Forelimb muscle (tissue), 1 donor: Measurements from ENCODE around the gene CGGBP1. TPM values are rescaled to one million over a fixed set of nuclear protein-coding genes. Genes with fewer than 3 reads are reported as not detected.
A peak's percentile ranks its signal among the peaks of the same experiment; 100 is the strongest.

Experiments
- DNase-seq: peaks from one replicate; pipeline ENCODE4 v3.0.0-alpha.2; 2013; ENCODE audit warnings: low read depth
- polyA plus RNA-seq: library from polyadenylated mRNA; unstranded; fragments of 120-200 nt; gene quantifications from one replicate; pipeline ENCODE4 v1.2.1, GENCODE V29; 2013; ENCODE audit not compliant: insufficient read length

Gene CGGBP1, protein sequence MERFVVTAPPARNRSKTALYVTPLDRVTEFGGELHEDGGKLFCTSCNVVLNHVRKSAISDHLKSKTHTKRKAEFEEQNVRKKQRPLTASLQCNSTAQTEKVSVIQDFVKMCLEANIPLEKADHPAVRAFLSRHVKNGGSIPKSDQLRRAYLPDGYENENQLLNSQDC
- polyA plus RNA-seq = 81.1 TPM

DNA sequence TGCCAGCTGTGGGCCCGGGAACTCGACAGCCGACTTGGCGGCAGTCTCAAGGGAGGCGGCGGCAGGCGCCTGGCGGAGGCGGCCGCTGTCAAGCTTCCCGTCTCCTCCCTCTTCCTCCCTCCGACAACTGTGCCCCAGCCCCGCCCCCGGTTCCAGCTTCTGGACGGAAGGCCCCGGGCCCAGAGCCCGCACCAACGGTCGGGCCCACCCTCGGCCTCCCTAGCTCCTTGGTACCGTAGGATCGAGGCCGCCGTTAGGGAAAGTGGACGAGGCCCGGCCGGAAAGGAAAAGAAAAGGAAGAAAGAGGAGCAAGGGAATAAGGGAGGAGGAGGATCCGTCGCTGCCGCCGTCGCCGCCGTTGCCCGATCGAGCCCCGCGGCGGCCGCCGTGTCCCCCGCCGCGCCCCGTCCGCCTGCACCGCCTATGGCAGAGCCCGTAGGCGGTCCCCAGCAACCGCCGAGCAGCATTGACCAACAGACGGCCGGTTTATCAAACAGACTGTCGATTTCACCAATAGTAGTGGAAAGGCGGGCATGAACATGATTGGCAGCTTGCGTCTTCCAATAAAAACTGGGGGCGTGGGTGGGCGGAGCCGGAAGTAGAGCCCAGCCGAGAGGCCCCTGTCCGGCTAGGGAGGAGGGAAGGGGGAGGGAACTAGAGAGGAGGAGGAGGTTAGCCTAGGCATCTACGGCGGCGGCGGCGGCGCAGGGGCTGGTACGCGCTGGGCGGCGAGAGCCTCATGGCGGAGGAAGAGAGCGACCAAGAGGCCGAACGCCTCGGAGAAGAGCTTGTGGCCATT is at the start of gene CGGBP1, which contains the start of gene ZNF654:
CGGBP1 (minus strand) TSS at position 425 of the 799 bp plus-strand sequence. CDS start 3,029 bp downstream, outside the sequence.
ZNF654 (plus strand) TSS at position 675 of the 799 bp plus-strand sequence; CDS start at position 740, 65 bp downstream.
- DNase-seq = peak; percentile 96

DNA sequence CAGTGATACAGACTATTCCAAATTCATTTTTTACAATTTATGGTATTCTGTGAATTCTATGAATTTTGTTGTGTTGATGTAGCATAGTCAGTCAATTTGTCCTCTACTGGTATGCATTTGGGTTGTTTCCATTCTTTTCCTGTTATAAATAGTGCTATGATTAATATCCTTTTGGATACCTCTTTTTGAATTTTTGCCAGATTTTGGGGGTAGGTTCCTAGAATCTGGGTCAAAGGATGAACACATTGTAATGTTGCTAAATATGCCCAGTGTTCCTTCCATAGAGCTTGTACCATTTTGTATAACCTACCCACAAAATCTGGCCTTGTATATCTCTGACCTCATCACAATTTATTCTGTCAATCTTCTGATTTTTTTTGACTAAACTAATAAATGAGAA is 46.5 kb upstream of the CGGBP1 start:
- no peak for DNase-seq

DNA sequence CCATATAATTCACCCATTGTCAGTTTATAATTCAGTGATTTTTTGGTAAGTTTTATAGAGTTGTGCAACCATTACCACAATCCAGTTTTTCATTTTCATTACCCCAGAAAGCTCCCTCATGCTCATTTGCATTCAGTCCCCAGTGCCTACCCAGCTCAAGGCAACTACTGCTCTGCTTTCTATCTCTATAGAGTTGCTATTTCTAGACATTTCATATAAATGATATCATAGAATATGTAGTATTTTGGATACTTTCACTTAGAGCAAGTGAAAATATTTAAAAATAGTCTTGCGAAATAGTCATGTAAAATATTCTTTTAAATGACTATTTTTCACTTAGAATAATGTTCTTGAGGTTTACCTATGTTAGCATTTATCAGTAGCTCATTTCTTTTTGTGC is 42.3 kb upstream of the CGGBP1 start:
- DNase-seq = no peak

DNA sequence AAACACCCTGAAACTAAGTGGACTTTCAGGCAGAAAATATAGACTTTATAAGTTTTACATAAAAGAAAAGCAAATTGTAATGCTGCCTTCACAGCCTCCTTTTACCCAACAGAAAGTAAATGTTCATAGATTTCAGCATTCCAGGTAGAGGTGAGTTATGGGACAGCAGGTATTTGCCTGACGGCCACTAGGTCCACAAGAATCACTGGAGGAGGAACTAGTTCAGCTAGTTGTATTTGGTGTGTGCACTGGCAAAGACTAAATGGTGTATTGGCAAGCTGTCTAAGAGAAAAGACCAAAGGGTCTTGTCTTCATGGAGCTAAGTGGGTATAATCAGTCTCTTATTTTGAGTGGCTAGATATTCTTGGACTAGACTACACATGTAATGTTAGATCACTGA is 34.5 kb upstream of the CGGBP1 start:
- DNase-seq = no peak

DNA sequence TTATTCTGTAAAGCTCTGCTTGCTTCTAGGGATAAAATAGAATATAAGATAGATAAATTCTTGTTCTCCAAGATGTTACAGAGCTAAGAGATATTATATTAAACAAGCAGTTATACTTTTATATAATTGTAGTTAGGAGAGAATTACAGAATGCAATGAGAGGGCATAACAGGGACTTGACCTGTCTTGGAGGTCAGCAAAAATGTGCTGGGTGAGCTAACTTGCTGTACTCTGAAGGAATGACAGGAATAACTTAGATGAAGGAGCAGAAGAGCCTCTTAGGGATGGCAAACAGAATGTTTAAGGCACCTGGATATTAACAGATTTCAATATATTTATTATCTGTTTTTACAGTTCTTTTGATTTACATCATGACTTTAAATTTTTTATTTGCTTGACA is 33.5 kb upstream of the CGGBP1 start:
- no peak for DNase-seq

DNA sequence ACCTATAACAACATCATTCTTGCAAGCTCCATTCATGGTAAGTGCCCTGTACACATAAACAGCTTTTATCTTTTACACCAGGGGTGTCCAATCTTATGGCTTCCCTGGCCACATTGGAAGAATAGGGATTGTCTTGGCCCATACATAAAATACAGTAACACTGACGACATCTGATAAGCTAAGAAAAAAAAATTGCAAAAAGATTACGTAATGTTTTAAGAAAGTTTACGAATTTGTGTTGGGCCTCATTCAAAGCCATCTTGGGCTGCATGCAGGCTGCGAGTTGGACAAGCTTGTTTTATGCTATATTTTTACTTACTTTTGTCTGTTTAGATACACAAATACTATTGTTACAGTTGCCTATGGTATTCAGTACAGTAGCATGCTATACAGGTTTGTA is 31.9 kb upstream of the CGGBP1 start:
- no peak for DNase-seq

DNA sequence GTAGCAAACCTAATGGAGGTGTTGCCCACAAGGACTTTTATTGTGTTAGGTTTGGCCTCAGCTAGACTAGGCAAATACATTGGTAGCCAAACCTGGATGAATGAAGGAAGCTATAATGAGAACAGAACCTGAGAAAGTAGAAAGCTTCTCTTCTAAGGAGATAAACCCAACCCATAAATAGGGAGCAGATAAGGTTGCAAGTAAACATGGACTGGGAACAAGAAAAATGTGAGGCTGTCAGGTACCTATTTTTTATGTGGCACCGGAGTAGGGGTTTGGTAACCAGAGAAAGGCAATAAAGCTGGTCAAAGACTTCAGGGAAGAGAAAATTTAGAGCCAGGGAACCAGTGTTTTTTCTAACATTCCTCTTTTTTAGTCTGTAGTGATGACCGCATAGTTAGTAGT is 25.3 kb upstream of the CGGBP1 start:
- DNase-seq = no peak

DNA sequence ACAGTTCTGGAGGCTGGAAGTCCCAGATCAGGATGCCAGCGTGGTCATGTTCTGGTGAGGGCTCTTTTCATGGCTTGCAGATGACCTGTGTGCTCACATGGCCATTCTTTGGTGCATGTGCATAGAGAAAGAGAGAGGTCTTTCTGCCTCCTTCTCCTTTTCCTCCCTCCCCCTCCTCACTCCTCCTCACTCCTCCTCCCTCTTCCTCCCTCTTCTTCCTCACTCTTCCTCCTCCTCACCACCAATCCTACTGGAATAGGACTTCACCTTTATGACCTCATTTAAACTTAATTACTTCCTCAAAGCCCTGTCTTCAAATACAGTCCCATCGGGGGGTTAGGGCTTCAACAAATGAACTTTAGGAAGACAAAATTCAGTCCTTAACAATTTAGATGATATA is 24.0 kb upstream of the CGGBP1 start:
- DNase-seq = no peak

DNA sequence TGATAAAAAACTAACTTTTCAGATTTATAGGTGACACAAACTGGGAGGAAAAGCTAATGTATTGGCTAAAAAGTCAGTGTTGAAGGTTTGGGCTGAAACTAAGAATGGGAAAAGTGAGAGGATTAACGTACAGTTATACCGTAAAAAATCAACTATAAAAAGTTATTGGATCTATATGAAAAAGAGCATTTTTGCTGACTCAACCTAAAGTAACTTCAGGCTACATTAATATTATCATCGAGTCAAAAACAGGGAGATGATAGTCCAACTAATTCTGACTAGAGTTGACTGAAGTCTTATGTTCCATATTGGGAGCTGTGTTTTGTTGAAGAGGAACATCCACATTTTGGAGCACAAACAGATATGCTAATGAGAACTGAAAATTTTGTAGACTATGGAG is 20.1 kb upstream of the CGGBP1 start:
- no peak for DNase-seq

DNA sequence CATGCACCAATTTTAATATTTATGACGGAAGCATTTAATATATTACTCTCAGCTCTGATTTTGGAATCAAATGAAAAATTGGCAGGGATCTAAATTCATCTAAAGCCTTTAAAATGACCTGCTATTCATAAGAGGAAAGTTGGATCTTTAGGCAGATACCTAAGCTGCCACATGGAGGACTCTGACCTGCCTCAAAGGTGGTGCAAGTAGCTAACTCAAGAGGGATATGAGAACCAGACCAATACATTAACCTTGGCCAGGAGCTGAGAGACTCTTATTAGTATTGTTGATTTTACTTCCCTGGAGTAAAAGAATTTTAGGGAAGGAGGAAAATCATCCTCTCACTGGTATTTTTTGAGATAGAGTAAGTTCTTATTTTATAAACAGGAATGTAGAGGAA is 17.9 kb upstream of the CGGBP1 start:
- no peak for DNase-seq

DNA sequence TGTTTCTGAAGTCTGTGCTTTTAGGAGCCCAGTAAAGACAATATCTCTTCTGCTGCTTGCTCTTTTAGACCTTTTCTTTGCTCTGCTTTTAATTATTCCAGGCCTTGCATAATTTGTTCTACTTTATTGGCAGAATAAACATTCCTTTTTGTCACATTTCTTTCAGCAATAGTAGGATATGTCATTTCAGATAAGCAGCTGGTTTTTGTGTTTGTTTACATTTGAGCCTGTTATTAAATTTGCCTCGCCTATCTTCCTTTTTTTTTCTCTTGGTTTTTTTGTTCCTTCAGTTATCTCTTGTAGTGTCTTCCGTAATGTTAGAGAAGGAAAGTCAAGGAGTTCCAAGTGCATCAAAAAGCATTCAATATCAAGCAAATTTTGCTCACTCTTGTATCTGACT is 16.7 kb upstream of the CGGBP1 start:
- DNase-seq = no peak

DNA sequence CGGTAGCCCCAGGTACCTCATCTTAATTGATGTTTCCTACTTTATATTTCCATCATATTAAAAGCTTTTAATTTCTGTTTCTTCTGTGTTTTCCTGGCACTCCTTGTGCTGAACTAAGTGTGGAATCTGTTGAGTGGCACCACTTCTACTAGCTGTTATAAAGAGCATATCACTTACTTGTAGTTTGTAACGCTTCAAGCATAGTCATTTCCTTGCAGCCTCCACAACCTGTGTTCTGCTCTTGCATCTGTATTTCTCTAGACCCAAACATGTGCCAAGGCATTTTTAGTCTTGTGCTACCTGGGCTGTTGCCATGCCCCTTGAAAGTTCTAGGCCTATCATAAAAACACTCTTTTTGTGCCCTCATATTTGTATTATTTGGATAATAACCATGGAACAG is 16.3 kb upstream of the CGGBP1 start:
- DNase-seq = no peak

DNA sequence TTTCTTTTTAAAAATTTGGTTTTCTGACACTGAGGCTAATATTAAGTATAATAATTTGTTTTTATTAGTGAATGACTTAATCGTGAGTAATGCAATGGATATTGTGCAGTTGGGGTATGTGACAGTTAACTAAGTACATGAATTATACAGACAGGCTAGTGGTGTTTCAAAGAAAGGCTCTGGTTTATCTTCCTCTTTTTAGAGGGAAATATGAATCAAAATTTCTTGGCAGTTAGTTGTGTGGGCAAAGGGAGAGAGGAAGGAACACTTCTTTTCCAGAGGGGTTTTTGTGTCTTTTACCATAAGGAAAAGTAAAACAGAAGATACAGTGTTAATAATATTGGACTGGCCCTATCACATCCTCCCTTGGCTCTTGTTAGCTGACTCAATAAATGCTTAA is 2.9 kb upstream of the CGGBP1 start:
- DNase-seq = no peak

DNA sequence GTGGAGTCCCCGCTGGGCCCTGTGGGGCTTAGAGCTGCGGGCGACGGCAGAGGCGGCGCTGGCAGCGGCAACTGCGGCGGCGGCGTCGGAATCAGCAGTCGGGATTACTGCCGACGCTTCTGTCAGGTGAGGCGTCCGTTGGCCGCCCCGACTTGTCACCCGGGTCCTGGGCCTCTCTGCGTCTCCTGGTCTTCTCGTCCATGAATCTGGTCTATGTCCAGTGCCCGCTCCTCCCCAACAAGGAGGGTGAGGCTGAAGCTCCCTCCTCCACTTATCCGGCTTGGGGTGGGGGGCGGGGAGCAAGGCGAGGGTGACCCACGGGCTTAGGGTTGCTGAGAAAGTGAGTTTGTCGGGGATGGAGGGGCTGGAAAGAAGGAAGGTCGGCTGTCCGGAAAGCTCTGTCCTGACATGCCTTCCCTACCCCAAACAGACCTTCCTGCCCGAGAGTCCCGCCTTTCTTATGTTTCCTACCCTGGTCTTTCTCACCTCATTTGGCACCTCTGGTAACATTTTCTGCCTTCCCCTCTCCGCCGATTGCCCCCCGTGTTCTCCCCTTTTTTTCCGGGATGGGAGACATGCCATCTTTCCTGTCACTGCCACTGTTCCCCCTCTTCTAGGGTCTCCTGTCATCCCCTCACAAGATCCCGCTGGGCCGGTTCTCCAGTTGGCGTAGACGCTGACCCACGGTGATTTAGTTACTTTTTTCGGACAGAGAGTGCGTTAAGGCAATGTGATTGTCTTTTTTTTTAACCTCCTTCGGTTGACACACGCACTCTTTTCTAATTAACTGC is 770 bp upstream of the CGGBP1 start:
- DNase-seq = no peak

DNA sequence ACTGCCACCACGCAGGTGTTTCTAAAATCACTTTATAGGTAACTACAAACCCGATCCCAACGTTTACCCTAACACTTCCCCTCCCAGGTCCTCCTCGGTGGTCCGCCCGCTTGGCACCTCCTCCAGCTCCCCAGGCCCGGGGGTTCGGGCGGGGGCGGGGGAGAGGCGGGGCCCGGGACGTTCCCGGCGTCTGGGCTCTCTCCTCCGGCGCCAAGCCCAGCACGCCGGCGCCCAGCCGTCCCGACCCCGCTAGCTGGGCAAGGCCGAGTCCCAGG is 562 bp downstream of the CGGBP1 start:
- DNase-seq = no peak

DNA sequence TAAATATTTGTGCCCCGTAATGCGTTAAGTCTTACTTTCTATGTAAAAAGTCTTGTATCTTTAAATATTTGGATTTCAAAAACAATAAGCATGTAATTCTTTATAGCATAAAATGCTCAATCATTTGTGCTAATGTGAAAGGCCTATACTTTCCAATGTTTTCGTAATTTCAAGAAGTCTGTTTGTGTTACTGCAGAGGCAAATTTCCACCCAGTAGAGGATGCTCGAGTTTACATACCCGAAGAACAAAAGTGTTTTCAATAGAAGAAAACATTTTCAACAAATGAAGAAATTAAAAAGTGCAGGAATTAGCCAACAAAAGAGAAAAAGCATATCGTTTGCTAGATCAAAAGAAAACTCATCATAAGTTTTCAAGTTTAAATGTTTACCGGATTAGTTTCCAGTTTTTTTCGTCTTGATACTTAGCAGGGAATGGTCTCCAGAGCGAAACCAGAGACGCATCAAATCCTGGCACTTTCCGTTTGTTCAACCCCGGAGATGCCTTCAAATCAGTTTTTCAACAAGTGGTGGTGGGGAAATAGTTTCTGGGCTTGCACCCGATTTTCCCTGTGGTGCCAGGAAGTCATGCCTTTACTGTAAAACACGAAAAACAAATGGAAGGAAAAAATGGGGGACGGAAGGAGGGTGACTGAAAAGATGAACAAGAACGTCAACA is 1.0 kb downstream of the CGGBP1 start:
- DNase-seq = no peak

DNA sequence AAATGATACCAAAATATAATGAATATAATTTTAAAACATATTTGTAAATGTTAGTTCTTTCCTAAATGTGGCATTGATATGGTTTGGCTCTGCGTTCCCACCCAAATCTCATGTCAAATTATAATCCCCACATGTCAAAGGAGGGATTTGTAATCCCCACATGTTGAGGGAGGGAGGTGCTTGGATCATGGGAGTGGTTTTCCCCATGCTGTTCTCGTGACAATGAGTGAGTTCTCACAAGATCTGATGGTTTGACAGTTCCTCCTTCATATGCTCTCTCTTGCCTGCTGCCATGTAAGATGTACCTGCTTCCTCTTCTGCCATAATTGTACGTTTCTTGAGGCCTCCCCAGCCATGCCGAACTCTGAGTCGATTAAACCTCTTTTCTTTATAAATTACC is 12.0 kb downstream of the CGGBP1 start:
- DNase-seq = no peak

DNA sequence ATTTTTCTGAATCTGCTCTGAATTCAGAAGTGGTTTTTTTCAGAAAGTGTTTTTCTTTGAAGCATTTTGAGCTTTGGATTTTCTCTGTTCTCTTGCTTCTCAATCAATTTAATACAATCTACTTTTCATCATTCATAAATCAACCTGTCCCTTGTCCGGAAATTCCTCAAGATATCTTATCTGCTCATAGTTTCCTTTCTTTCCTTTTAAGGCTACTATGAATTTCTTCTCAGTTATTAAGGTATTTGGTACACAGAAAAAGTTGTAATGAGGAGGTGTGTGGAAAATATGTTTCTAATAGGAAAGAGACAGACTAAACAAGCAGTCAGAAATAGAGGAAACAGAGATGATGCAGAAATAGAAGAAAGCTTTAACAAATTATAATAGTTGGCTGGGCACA is 14.4 kb downstream of the CGGBP1 start:
- no peak for DNase-seq

DNA sequence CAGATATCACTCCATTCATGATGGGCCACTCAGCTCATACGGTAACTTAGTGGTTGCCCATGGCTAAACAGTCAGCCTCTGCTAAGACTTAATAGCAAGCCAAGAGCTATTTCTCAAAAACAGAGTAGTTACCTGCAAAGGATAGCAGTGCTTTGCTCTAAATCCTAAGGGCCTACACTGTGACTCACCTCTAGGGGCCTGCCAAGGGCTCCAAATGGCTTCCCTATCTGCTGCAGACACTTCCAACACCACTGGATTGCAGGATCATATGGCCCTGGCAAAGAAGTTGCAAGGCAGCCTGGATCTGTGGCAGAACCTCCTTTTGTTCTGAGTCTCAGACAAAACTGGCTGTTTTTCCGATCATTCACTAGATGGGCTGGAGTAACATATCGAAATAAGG is 17.8 kb downstream of the CGGBP1 start:
- no peak for DNase-seq

DNA sequence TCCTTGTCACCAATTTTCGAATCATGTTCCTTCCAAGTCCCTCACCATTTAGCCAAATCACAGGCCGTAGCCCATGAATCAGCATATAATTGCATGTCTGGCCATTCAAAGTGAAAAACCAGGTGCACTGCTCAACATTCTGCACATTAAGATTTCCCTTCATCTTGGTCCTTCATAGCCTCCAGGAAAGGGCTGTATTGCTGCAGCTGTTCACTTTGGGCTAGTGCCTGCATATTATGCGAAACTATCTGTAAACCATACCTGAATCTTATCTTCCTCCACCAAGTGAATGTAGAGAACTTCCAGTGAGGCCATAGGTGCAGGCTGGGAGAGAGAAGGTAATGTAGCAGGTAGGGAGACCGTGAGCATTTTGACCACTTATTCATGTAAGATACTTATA is 18.3 kb downstream of the CGGBP1 start:
- DNase-seq = no peak

DNA sequence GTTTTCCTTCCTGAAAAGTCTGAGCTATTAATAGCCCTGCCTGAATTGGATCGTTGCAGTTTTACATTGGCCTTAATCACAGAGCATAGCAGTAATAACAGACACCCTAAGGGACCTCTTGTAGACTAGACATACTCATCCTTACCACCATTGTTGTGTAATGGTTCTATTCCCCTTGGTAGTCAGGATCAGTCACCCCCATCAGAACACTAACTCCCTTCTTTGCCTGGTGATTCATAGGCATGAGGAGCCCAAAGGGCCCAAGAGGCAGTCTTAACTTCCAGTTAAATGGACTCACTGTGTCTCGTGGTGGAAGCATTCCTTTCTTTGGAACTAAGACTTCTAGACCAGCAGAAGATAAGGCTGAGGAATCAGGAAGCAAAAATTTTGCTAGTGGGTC is 20.2 kb downstream of the CGGBP1 start:
- DNase-seq = no peak

DNA sequence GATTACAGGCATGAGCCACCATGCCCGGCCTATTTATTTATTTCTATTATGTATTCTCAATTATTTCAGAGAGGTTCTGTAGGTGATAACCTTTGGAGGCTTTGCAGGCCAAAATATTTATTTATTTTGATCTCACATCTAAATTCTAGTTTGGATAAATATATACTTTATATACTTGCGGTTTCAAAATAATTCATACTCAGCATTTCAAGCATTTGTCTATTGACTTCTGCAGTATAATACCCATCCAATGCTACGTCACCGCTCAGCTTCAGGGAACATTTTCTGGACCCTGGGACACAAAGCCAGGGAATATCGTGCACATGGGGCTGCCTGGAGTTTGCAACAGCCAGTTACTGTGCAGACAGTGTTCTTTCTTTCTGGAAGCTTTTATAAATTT is 22.6 kb downstream of the CGGBP1 start:
- no peak for DNase-seq
